GM12874 (cell line): ENCODE measurements around the gene PRKAG3.

Experiments
- TF ChIP-seq, protein P1 (sequence below): IDR thresholded peaks from 2 replicates; pipeline ENCODE4 v1.5.1; 2011; ENCODE audit warnings: low read depth, mild to moderate bottlenecking, control low read depth, low read length, moderate library complexity; ENCODE audit not compliant: insufficient read depth

Gene PRKAG3

DNA sequence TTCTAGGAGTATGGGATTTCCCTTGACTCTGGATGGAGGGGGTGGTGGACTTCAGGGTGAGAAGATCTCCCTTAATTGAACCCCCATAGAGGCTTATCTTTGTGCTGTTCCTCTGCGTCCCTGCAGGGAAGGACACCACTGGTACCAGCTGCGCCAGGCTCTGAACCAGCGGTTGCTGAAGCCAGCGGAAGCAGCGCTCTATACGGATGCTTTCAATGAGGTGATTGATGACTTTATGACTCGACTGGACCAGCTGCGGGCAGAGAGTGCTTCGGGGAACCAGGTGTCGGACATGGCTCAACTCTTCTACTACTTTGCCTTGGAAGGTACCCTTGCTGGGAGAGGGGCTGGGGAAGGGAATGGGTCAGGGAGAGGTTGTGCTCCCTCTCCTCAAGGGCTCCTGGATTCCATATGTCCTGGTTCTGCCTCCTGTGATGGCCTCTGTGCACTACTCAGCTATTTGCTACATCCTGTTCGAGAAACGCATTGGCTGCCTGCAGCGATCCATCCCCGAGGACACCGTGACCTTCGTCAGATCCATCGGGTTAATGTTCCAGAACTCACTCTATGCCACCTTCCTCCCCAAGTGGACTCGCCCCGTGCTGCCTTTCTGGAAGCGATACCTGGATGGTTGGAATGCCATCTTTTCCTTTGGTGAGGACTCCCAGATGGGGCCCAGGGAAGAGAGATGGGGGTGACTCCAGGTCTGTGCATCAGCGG lies 19.3 kb downstream of the PRKAG3 start:
- TF ChIP-seq, protein P1, sequence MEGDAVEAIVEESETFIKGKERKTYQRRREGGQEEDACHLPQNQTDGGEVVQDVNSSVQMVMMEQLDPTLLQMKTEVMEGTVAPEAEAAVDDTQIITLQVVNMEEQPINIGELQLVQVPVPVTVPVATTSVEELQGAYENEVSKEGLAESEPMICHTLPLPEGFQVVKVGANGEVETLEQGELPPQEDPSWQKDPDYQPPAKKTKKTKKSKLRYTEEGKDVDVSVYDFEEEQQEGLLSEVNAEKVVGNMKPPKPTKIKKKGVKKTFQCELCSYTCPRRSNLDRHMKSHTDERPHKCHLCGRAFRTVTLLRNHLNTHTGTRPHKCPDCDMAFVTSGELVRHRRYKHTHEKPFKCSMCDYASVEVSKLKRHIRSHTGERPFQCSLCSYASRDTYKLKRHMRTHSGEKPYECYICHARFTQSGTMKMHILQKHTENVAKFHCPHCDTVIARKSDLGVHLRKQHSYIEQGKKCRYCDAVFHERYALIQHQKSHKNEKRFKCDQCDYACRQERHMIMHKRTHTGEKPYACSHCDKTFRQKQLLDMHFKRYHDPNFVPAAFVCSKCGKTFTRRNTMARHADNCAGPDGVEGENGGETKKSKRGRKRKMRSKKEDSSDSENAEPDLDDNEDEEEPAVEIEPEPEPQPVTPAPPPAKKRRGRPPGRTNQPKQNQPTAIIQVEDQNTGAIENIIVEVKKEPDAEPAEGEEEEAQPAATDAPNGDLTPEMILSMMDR = no peak

DNA sequence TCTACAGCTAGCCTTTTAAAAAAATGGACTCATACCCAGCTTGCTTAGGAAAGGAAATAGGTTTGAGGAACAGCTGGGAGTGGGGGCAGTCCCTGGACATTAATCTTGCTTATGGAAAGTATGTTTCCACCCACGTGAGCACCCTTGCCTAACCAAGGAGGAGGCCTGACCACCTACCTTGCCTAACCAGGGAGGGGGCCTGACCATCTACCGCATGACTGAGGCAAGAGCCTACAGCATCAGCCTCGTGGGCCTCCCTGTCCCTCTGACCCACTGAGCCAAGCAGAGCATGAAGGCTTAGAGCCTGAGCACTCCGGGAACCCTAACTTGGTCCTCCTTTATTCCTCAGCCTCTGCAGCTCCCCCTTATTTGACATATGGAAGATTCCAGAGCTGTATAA lies 20.2 kb downstream of the PRKAG3 start:
- TF ChIP-seq, protein P1 = no peak

DNA sequence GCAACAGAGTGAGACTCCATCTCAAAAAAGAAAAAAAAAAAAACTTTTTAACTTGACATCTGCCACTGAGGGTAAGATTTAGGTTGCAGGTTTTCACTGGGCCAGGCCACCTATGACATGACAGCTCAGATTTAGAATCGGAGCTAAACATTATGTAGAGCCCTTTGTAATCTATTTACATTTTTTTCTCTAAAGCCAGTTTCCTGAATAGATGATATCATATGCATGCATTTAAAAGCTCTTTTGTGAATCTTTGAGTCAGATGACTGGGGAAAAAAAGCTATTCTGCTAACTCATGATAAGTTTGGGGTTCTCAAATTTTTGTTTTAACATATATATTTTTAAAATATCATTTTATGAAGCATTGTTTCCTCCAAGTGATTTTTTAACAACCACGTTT lies 21.3 kb downstream of the PRKAG3 start:
- TF ChIP-seq, protein P1 = no peak

DNA sequence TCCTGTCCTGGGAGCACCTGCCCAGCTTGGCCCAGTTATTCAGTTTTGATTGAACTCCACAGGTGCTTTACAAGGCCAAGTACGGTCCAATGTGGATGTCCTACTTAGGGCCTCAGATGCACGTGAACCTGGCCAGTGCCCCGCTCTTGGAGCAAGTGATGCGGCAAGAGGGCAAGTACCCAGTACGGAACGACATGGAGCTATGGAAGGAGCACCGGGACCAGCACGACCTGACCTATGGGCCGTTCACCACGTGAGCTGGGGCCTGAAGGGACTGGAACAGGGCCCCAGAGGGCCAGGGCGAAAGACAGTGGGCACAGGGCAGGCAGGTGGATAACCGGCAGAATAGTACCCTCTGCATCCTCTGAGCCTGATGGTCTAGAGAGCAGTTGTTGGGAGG lies 22.1 kb downstream of the PRKAG3 start:
- TF ChIP-seq, protein P1 = no peak

DNA sequence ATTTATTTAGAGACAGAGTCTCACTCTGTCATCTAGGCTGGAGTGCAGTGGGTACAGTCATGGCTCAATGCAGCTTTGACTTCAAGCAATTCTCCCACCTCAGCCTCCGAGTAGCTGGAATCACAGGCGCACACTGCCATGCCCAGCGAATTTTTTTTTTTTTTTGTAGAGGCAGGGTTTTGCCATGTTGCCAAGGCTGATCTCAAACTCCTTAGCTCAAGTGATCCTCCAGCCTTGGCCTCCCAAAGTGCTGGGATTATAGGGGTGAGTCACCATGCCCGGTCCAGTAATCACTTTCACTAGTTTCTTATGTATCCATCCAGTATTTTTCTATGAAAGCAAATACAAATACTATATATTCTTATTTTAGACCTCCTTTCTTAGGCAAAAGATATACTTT lies 24.0 kb downstream of the PRKAG3 start:
- TF ChIP-seq, protein P1 = no peak

DNA sequence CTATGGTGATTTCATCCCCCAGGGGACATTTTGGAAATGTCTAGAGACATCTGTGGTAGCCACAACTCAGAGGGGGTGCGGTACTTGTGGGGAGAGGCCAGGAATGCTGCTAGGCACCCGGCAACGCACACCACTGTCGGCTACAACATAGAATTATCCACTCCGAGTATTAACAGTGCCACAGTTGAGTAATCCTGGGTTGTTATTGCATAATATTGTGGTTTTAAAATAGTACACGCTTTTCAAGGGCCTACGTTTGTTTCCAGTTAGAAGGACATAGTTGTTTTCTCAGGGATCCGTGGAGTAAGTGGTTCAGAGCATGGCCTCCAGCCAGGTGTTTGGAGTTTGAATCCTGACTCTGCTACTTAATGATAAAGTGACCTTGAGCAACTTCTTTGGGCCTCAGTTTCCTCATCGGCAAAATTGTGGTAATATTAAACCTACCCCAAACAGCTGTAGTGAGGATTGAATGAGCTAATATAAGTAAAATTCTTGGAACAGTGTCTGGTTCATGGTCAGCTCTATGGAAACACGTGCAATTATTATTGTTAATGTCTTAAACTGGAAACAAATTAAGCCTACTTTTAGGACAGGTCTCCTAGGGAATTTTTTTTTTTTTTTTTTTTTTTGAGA lies 25.1 kb downstream of the PRKAG3 start:
- TF ChIP-seq, protein P1 = no peak

DNA sequence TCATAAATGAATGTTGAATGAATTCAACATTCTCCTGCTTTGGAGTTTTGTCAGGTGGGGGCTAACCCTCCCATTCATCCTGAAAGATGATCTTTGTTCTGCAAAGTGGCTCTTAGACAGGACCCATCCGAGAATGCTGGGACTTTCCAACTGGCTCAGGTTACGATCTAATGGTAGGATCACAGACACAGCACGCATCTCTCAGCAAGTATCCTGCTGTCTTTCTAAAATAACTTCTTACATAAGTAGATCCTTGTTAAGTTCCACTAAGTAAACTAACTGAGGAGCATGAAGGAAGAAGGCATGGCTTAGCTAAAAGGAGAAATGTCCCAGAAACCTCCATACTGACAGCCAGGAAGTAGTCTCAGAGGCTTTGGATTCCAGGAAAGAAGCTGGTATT lies 26.0 kb downstream of the PRKAG3 start:
- TF ChIP-seq, protein P1 = no peak
